ENCODE data around the gene PSAT1.

- TF ChIP-seq CTCF (conservative IDR thresholded peaks at IDR 0.05) = no peak
- no peak for TF ChIP-seq ZFX (IDR thresholded peaks at IDR 0.05)
These were observed 23.2 kb upstream of the PSAT1 start for GRCh38 chr9:78273761-78274160.

Data from C4-2B (cell line).